Measurements from ENCODE around the gene MYOG. TPM values are rescaled to one million over a fixed set of nuclear protein-coding genes. Genes with fewer than 3 reads are reported as not detected.

Gene MYOG
- total RNA-seq, 1 donor from 2014 or later = not detected

DNA sequence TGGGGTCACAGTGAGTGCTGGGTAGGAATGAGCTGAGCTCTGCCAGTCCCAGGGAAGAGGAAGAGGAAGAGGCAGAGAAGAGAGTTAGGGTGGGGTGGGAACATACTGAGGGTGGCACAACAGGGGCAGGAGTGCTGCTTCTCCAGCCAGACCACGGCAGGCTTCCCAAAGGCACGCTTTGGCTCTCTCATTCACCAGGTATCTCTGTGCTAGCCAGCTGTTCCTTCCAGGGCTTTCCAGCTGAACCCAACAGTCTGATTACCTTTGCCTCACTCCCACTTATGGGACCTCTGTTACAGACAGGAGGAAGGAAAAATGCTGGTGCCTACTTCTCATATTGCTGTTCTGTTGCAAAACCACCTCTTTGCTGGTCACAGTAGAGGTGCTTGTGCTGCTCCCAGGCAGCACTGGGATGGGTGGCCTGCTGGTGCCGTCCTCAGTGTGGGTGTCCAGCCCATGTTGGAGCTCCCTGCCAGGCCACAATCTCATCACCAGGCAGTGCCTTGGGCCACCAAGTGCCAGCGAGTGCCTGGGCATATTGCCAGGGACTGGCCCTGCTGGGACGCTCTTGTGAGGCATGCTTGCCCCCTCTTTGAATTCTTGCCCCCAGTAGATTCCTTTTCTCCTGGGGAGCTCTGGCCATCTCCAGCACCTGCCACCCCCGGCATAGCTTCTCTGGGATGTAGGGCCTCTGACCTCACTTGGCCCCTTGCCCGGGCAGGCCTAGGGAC lies 43.9 kb upstream of the MYOG start:
- peaks cover 28% of the 10 kb centered on the region for H3K4me1 ChIP-seq
- H3K27ac ChIP-seq = no peak overlapping the region
- H3K4me3 ChIP-seq = no peak overlapping the region
- H3K9me3 ChIP-seq = no peaks in the 10 kb centered on the region
- no peaks in the 10 kb centered on the region for H3K36me3 ChIP-seq
- peak in 1 of 2 donors; percentile 79 for DNase-seq (ENCODE audit: extremely low spot score in 2 of 2)
- intact Hi-C loops (cut with DNase I) = no loop called here
- H3K27me3 ChIP-seq = no peaks in the 10 kb centered on the region
- TF ChIP-seq, protein P1, sequence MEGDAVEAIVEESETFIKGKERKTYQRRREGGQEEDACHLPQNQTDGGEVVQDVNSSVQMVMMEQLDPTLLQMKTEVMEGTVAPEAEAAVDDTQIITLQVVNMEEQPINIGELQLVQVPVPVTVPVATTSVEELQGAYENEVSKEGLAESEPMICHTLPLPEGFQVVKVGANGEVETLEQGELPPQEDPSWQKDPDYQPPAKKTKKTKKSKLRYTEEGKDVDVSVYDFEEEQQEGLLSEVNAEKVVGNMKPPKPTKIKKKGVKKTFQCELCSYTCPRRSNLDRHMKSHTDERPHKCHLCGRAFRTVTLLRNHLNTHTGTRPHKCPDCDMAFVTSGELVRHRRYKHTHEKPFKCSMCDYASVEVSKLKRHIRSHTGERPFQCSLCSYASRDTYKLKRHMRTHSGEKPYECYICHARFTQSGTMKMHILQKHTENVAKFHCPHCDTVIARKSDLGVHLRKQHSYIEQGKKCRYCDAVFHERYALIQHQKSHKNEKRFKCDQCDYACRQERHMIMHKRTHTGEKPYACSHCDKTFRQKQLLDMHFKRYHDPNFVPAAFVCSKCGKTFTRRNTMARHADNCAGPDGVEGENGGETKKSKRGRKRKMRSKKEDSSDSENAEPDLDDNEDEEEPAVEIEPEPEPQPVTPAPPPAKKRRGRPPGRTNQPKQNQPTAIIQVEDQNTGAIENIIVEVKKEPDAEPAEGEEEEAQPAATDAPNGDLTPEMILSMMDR (IDR thresholded peaks at IDR 0.05) = no peak
- TF ChIP-seq POLR2AphosphoS5 (IDR thresholded peaks at IDR 0.05; ENCODE audit: insufficient read depth in 1 of 2, low read depth in 1 of 2) (no peak), POLR2A (IDR thresholded peaks at IDR 0.05) (no peak)

DNA sequence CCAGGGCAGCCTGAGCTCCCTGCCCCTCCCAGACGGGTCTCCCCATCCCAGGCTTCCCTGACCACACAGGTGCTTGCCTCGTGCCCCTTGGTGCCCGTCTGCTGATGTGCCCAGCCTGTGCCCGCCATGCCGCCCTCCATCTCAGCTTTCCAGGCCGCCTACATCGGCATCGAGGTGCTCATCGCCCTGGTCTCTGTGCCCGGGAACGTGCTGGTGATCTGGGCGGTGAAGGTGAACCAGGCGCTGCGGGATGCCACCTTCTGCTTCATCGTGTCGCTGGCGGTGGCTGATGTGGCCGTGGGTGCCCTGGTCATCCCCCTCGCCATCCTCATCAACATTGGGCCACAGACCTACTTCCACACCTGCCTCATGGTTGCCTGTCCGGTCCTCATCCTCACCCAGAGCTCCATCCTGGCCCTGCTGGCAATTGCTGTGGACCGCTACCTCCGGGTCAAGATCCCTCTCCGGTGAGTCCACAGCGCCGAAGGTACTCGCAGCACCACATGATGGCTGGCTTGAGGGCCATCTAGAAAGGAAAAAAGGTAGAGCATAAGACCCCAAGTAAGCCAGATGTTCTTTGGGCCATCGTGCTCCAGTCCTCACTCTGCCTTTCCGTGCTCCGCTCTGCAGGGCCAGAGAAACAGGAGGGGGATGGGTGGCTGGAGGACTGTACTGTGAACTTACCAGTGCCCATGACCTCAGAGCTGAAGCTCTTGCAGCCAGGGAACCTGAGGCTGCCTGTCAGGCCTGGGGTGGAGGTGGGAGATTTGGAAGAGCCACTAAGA lies 43.1 kb upstream of the MYOG start:
- intact Hi-C loops (cut with DNase I) = no loop called here
- DNase-seq (ENCODE audit: extremely low spot score in 2 of 2) = peak in 1 of 2 donors; percentile 83
- Histone ChIP-seq H3K27ac (no peak overlapping the region), H3K4me1 (peaks cover 28% of the 10 kb centered on the region), H3K4me3 (peak overlapping the region in 1 of 2 donors; percentile 42), H3K27me3 (no peaks in the 10 kb centered on the region), H3K36me3 (no peaks in the 10 kb centered on the region), H3K9me3 (no peaks in the 10 kb centered on the region)
- no peak for TF ChIP-seq POLR2A (IDR thresholded peaks at IDR 0.05)
- TF ChIP-seq POLR2AphosphoS5 (IDR thresholded peaks at IDR 0.05; ENCODE audit: insufficient read depth in 1 of 2, low read depth in 1 of 2) = no peak
- TF ChIP-seq, protein P1 (IDR thresholded peaks at IDR 0.05) = no peak

DNA sequence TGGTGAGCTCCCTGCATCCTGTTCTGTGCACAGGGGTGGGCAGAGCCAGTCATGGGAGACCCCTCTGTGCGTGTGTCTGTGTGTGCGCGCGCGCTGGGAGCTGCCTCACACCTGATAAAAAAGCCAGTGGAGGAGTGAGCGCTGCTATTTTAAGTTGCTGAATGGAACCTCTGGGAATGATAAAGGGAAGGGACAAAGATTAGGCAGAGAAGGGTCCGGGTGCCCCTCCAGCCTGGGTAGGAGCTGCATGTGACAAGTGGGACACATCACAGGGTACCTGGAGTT lies 42.6 kb upstream of the MYOG start:
- peaks cover 28% of the 10 kb centered on the region for H3K4me1 ChIP-seq
- intact Hi-C loops (cut with DNase I) = no loop called here

DNA sequence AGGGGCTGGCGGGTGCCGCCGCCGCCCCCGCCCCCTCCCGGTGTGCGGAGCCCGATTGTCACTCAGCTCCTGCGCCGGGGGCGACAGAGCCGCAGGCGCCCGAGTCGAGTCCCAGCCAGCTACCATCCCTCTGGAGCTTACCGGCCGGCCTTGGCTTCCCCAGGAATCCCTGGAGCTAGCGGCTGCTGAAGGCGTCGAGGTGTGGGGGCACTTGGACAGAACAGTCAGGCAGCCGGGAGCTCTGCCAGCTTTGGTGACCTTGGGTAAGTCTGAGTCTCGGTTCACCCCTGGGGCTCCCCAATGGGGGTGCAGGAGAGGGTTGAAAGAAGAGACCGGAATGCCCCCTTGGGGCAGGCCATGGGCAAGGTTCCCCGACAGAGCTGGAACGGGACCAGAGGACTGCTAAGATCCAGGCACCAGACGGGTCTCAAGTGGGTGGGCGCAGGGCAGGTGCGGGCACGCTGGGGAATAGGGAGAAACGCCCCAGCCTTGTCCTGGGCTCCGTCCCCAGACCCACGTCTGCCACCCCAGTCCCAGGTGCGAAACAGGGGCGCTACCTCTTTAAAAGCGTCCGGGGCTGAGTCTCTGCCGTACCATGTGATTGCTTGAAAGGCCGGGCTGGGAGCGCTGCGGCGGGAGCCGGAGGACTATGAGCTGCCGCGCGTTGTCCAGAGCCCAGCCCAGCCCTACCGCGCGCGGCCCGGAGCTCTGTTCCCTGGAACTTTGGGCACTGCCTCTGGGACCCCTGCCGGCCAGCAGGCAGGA lies 42.0 kb upstream of the MYOG start, which contains the start of gene ADORA1:
TSS of gene ADORA1 (plus strand) at position 61 of the 765 bp plus-strand sequence. CDS start 1,116 bp downstream, outside the sequence.
- Histone ChIP-seq H3K27me3 (no peaks in the 10 kb centered on the region), H3K9me3 (no peaks in the 10 kb centered on the region), H3K27ac (peak within 1 kb of the TSS; percentile 65), H3K4me1 (peaks cover 28% of the 10 kb centered on the region), H3K36me3 (no peaks in the 10 kb centered on the region), H3K4me3 (peak within 1 kb of the TSS; percentile 42 to 56)
- peak in 1 of 2 donors; percentile 85 for DNase-seq (ENCODE audit: extremely low spot score in 2 of 2)
- TF ChIP-seq, protein P1 (IDR thresholded peaks at IDR 0.05) = no peak
- TF ChIP-seq POLR2A (IDR thresholded peaks at IDR 0.05) = no peak
- TF ChIP-seq POLR2AphosphoS5 (IDR thresholded peaks at IDR 0.05; ENCODE audit: insufficient read depth in 1 of 2, low read depth in 1 of 2) = peak in 1 of 2 donors; percentile 26
- intact Hi-C loops (cut with DNase I) = no loop called here

More for the DNA sequence above, 42.6 kb upstream of the MYOG start:
- DNase-seq (ENCODE audit: extremely low spot score in 2 of 2) = no peak
- no peak for TF ChIP-seq POLR2AphosphoS5 (IDR thresholded peaks at IDR 0.05; ENCODE audit: insufficient read depth in 1 of 2, low read depth in 1 of 2)
- TF ChIP-seq, protein P1 (IDR thresholded peaks at IDR 0.05) = no peak
- no peaks in the 10 kb centered on the region for H3K36me3 ChIP-seq
- no peaks in the 10 kb centered on the region for H3K9me3 ChIP-seq
- peak overlapping the region; percentile 42 to 56 for H3K4me3 ChIP-seq
- H3K27me3 ChIP-seq = no peaks in the 10 kb centered on the region
- H3K27ac ChIP-seq = no peak overlapping the region
